MCF 10A (cell line): ENCODE results near the gene JAK2. TPM values are rescaled to one million over a fixed set of nuclear protein-coding genes. Genes with fewer than 3 reads are reported as not detected.

Experiments used
- BruUV-seq: library from RNA; stranded (reverse); fragments of 400-500 nt; replicated peaks from 2 replicates; lab custom pipeline; 2021; lab: Mats Ljungman, UMichigan
- CTCF ChIA-PET: fragments of 300-600 bp; sonication (Branson Sonifier 250); formaldehyde crosslinking; extraction: SDS; loops from one replicate; lab custom pipeline; 2021; ENCODE audit warnings: antibody characterized with exemption, inconsistent platforms; lab: Yijun Ruan, JAX
- POLR2A ChIA-PET: fragments of 300-600, 350-650 bp; sonication (Branson Sonifier 250); formaldehyde crosslinking; extraction: SDS; loops from one replicate; lab custom pipeline; 2020; ENCODE audit warnings: antibody characterized with exemption, inconsistent platforms; lab: Yijun Ruan, JAX
- DNase-seq: peaks from one replicate; pipeline ENCODE4 v3.0.0-alpha.2; 2018; ENCODE audit not compliant: unreplicated experiment
- H3K27ac Mint-ChIP-seq: one replicate; pipeline ENCODE4 v1.8.0; 2022; ENCODE audit warnings: mild to moderate bottlenecking, low read depth, mixed read lengths; ENCODE audit not compliant: unreplicated experiment
- H3K27me3 Mint-ChIP-seq: one replicate; pipeline ENCODE4 v1.8.0; 2022; ENCODE audit warnings: mixed read lengths; ENCODE audit not compliant: insufficient read depth, unreplicated experiment
- H3K36me3 Mint-ChIP-seq: one replicate; pipeline ENCODE4 v1.8.0; 2022; ENCODE audit warnings: mild to moderate bottlenecking, moderate library complexity, mixed read lengths; ENCODE audit not compliant: insufficient read depth, unreplicated experiment
- H3K4me1 Mint-ChIP-seq: one replicate; pipeline ENCODE4 v1.8.0; 2022; ENCODE audit warnings: mixed read lengths; ENCODE audit not compliant: insufficient read depth, unreplicated experiment
- H3K4me3 Mint-ChIP-seq: one replicate; pipeline ENCODE4 v1.8.0; 2022; ENCODE audit warnings: mild to moderate bottlenecking, moderate library complexity, mixed read lengths; ENCODE audit not compliant: unreplicated experiment
- H3K9me3 Mint-ChIP-seq: one replicate; pipeline ENCODE4 v1.8.0; 2022; ENCODE audit warnings: mixed read lengths; ENCODE audit not compliant: unreplicated experiment
- intact Hi-C: fragments of 100-400 bp; cut with micrococcal nuclease; formaldehyde crosslinking; loops from 2 replicates; pipeline ENCODE4 v1.14.1; 2022
- total RNA-seq: library from RNA; stranded (reverse); gene quantifications from 2 replicates; pipeline ENCODE4 v1.2.3, GENCODE V29; 2022
- TF ChIP-seq, protein P1 (sequence below): fragments of 200-600 bp; IDR thresholded peaks from one replicate; pipeline ENCODE4 v1.8.0; 2022; ENCODE audit warnings: antibody characterized with exemption, mild to moderate bottlenecking; ENCODE audit not compliant: unreplicated experiment

Gene JAK2
- total RNA-seq, 1 experiment from 2014 or later: 4.3 TPM

DNA sequence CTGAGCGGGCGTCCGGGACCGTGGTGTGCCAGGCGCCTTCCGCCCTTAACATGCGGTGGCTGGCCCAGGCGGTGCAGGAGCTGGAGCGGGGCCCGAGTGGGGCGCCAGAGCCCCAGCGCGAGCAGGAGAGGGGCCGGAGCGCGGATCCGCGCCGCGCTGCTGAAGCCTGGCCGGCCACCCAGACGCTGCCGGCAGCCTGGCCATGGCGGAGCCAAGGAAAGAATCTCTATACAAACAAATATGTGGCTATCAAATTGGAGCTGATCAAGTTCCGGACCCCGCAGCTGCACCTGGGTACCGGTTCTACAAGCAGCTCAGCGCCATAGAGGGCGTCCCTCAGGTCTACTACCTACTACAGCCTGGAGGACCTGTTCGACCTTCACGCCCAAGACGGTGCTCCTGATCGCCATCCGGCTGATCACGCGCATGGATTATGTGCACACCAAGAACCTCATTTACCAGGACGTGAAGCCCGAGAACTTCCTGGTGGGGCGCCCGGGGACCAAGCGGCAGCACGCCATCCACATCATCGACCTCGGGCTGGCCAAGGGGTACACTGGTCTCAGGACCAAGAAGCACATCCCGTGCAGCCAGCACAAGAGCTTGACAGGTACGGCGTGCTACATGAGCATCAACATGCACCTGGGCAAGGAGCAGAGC, 55.8 kb downstream of the JAK2 start:
- no TSS peak for BruUV-seq
- Mint-ChIP-seq H3K4me3 (no peak overlapping the region), H3K36me3 (no peaks in the 10 kb centered on the region), H3K4me1 (no peaks in the 10 kb centered on the region), H3K9me3 (no peaks in the 10 kb centered on the region), H3K27ac (no peak overlapping the region), H3K27me3 (no peaks in the 10 kb centered on the region)
- intact Hi-C loops: no loop called here
- DNase-seq: no peak
- TF ChIP-seq, protein P1, sequence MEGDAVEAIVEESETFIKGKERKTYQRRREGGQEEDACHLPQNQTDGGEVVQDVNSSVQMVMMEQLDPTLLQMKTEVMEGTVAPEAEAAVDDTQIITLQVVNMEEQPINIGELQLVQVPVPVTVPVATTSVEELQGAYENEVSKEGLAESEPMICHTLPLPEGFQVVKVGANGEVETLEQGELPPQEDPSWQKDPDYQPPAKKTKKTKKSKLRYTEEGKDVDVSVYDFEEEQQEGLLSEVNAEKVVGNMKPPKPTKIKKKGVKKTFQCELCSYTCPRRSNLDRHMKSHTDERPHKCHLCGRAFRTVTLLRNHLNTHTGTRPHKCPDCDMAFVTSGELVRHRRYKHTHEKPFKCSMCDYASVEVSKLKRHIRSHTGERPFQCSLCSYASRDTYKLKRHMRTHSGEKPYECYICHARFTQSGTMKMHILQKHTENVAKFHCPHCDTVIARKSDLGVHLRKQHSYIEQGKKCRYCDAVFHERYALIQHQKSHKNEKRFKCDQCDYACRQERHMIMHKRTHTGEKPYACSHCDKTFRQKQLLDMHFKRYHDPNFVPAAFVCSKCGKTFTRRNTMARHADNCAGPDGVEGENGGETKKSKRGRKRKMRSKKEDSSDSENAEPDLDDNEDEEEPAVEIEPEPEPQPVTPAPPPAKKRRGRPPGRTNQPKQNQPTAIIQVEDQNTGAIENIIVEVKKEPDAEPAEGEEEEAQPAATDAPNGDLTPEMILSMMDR: no peak
- POLR2A ChIA-PET: no interaction called here
- CTCF ChIA-PET: interaction anchor here (0.6 kb wide), 2 partner anchors 17 to 75 kb away, joined by 5 to 6 read pairs; no protein-coding TSS in a partner anchor

DNA sequence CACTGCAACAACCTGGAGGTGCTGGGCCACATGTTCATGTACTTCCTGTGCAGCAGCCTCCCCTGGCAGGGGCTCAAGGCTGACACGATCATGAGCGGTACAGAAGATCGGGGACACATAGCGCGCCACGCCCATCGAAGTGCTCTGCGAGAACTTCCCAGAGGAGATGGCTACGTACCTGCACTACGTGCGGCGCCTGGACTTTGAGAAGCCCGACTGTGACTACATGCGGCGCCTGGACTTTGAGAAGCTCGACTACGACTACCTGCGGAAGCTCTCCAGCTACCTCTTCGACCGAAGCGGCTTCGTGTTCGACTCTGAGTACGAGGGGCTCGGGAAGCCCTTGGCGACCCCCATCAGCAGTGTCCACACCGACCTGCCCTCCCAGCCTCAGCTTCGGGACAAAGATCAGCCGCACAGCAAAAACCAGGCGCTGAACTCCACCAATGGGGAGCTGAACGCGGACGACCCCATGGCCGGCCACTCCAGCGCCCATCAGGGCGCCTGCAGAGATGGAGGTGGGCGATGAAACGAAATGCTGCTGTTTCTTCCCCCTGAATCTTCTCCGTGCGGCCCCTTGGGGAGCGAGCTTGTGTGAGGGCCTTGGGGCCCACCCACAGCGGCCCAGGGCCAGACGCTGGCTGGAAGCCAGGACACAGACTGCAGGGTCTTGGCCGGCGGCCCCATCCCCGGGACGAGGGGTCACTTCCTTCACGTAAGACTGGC, 56.5 kb downstream of the JAK2 start:
- Mint-ChIP-seq H3K9me3 (no peaks in the 10 kb centered on the region), H3K27me3 (no peaks in the 10 kb centered on the region), H3K4me3 (no peak overlapping the region), H3K36me3 (no peaks in the 10 kb centered on the region), H3K4me1 (no peaks in the 10 kb centered on the region), H3K27ac (no peak overlapping the region)
- intact Hi-C loops: no loop called here
- BruUV-seq: no TSS peak
- DNase-seq: no peak
- TF ChIP-seq, protein P1: no peak
- POLR2A ChIA-PET: no interaction called here
- CTCF ChIA-PET: interaction anchor here (0.6 to 1.1 kb wide), 2 partner anchors 11 to 75 kb away, joined by 6 to 7 read pairs; no protein-coding TSS in a partner anchor

GRCh38 chr9:5042661-5043178, 57.6 kb downstream of the JAK2 start:
- intact Hi-C loops: no loop called here

More at GRCh38 chr9:5042661-5043178, 57.6 kb downstream of the JAK2 start:
- Mint-ChIP-seq H3K4me1 (no peaks in the 10 kb centered on the region), H3K36me3 (no peaks in the 10 kb centered on the region), H3K27ac (no peak overlapping the region), H3K27me3 (no peaks in the 10 kb centered on the region), H3K4me3 (no peak overlapping the region), H3K9me3 (no peaks in the 10 kb centered on the region)
- CTCF ChIA-PET: interaction anchor here (0.6 to 1.1 kb wide), 2 partner anchors 12 to 1454 kb away, joined by 3 to 7 read pairs; no protein-coding TSS in a partner anchor
- TF ChIP-seq, protein P1: no peak
- BruUV-seq: no TSS peak
- POLR2A ChIA-PET: no interaction called here
- no peak for DNase-seq
